ENCODE results near the gene ATAD3C.

DNA sequence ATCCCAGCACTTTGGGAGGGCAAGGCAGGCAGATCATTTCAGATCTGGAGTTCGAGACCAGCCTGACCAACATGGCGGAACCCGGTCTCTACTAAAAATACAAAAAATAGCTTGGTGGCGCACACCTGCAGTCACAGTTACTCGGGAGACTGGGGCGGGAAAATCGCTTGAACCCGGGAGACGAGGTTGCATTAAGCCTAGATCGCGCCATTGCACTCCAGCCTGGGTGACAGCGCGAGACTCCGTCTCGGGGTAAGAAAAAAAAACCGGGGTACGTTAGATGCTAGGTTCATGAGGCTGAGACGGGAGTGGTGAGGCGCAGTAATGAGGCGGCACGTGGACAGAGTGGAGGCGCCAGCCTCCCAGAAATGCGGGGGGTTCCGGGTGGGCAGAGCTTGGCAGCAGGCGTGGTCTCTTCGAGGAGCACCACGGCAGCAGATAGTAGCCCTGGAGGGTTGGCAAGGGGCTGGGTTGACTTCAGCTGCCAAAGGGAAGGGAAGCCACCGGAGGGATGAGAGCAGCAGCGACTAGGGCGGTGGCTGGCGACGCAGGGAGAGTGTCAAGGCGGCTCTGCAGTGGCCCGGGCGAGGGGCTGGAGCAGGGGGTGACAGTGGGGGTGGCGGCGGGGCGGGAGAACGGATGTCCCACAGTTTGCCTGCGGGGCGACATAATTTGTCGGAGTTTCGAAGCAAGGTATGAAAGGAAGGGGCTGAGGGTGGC is 43.2 kb upstream of the ATAD3C start:
- TF ChIP-seq, protein P1, sequence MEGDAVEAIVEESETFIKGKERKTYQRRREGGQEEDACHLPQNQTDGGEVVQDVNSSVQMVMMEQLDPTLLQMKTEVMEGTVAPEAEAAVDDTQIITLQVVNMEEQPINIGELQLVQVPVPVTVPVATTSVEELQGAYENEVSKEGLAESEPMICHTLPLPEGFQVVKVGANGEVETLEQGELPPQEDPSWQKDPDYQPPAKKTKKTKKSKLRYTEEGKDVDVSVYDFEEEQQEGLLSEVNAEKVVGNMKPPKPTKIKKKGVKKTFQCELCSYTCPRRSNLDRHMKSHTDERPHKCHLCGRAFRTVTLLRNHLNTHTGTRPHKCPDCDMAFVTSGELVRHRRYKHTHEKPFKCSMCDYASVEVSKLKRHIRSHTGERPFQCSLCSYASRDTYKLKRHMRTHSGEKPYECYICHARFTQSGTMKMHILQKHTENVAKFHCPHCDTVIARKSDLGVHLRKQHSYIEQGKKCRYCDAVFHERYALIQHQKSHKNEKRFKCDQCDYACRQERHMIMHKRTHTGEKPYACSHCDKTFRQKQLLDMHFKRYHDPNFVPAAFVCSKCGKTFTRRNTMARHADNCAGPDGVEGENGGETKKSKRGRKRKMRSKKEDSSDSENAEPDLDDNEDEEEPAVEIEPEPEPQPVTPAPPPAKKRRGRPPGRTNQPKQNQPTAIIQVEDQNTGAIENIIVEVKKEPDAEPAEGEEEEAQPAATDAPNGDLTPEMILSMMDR (IDR thresholded peaks at IDR 0.05), result no peak
- no peak for TF ChIP-seq ZFX (IDR thresholded peaks at IDR 0.05; ENCODE audit: borderline replicate concordance)

Data from 22Rv1 (cell line).